ENCODE data around the gene QRICH2.
"Not testable (repeated sequence)": the region's sequence is repeated elsewhere in the genome, so short reads cannot be mapped to it uniquely, and the experiment has no call there.

QRICH2 gene

GRCh38 chr17:76247304-76247703 lies 60.8 kb downstream of the QRICH2 start:
- no peak overlapping the region for H3K4me2 ChIP-seq (ENCODE audit: low read depth, low read length, poor library complexity, severe bottlenecking)
- H3K79me2 ChIP-seq (ENCODE audit: insufficient read depth, low read length) = no peaks in the 10 kb centered on the region
- H3F3A ChIP-seq (ENCODE audit: insufficient read depth) = no peaks in the 10 kb centered on the region
- no peak for TF ChIP-seq EZH2phosphoT487 (conservative IDR thresholded peaks at IDR 0.05; ENCODE audit: low read length)
- no peak for TF ChIP-seq CTCF (IDR thresholded peaks at IDR 0.05; ENCODE audit: insufficient read depth, low read length, poor library complexity, severe bottlenecking)
- H3K27ac ChIP-seq (ENCODE audit: low read depth, low read length) = no peak overlapping the region
- H2AFZ ChIP-seq (ENCODE audit: low read depth, low read length, severe bottlenecking) = no peak overlapping the region
- H3K9me3 ChIP-seq (ENCODE audit: insufficient read depth, low read length) = no peaks in the 10 kb centered on the region
- H3K4me3 ChIP-seq (ENCODE audit: insufficient read depth, low read length, poor library complexity, severe bottlenecking) = no peak overlapping the region
- no peak overlapping the region for H3K9ac ChIP-seq (ENCODE audit: low read length)
- no peaks in the 10 kb centered on the region for H3K9me2 ChIP-seq (replicated peaks; ENCODE audit: insufficient read depth, low read length)
- no peaks in the 10 kb centered on the region for H3K27me3 ChIP-seq (ENCODE audit: low read length)
- H4K20me1 ChIP-seq (ENCODE audit: low read depth, low read length) = no peaks in the 10 kb centered on the region
- H3K36me3 ChIP-seq (ENCODE audit: low read length) = no peaks in the 10 kb centered on the region

- no peak overlapping the region for H2AFZ ChIP-seq (ENCODE audit: low read depth, low read length, severe bottlenecking)
- no peaks in the 10 kb centered on the region for H3K27me3 ChIP-seq (ENCODE audit: low read length)
- TF ChIP-seq CTCF (IDR thresholded peaks at IDR 0.05; ENCODE audit: insufficient read depth, low read length, poor library complexity, severe bottlenecking) (no peak), EZH2phosphoT487 (conservative IDR thresholded peaks at IDR 0.05; ENCODE audit: low read length) (no peak)
- H3K4me2 ChIP-seq (ENCODE audit: low read depth, low read length, poor library complexity, severe bottlenecking) = no peak overlapping the region
- H3K27ac ChIP-seq (ENCODE audit: low read depth, low read length) = no peak overlapping the region
- no peaks in the 10 kb centered on the region for H3F3A ChIP-seq (ENCODE audit: insufficient read depth)
- no peaks in the 10 kb centered on the region for H3K9me2 ChIP-seq (replicated peaks; ENCODE audit: insufficient read depth, low read length)
- no peaks in the 10 kb centered on the region for H3K36me3 ChIP-seq (ENCODE audit: low read length)
- no peaks in the 10 kb centered on the region for H4K20me1 ChIP-seq (ENCODE audit: low read depth, low read length)
- no peaks in the 10 kb centered on the region for H3K9me3 ChIP-seq (ENCODE audit: insufficient read depth, low read length)
- H3K9ac ChIP-seq (ENCODE audit: low read length) = no peak overlapping the region
- H3K79me2 ChIP-seq (ENCODE audit: insufficient read depth, low read length) = no peaks in the 10 kb centered on the region
- no peak overlapping the region for H3K4me3 ChIP-seq (ENCODE audit: insufficient read depth, low read length, poor library complexity, severe bottlenecking)
Measured at GRCh38 chr17:76246080-76247066, 61.7 kb downstream of the QRICH2 start.

GRCh38 chr17:76244721-76245120 lies 63.4 kb downstream of the QRICH2 start:
- H3K36me3 ChIP-seq (ENCODE audit: low read length); H3K9me2 ChIP-seq (replicated peaks; ENCODE audit: insufficient read depth, low read length); H3K4me3 ChIP-seq (ENCODE audit: insufficient read depth, low read length, poor library complexity, severe bottlenecking); H4K20me1 ChIP-seq (ENCODE audit: low read depth, low read length); H3K27ac ChIP-seq (ENCODE audit: low read depth, low read length); H3K79me2 ChIP-seq (ENCODE audit: insufficient read depth, low read length); H2AFZ ChIP-seq (ENCODE audit: low read depth, low read length, severe bottlenecking); H3K4me2 ChIP-seq (ENCODE audit: low read depth, low read length, poor library complexity, severe bottlenecking); H3K9ac ChIP-seq (ENCODE audit: low read length); H3F3A ChIP-seq (ENCODE audit: insufficient read depth); H3K27me3 ChIP-seq (ENCODE audit: low read length); H3K9me3 ChIP-seq (ENCODE audit: insufficient read depth, low read length): not testable (repeated sequence)
